NCI-H345 (cell line): ENCODE results near the gene COL8A1.
A peak's percentile ranks its signal among the peaks of the same experiment; 100 is the strongest.
"Not testable (repeated sequence)": the region's sequence is repeated elsewhere in the genome, so short reads cannot be mapped to it uniquely, and the experiment has no call there.

Source experiments
- DNase-seq: peaks from one replicate; lab custom pipeline; 2025; lab: John Stamatoyannopoulos, UW

COL8A1 gene

DNA sequence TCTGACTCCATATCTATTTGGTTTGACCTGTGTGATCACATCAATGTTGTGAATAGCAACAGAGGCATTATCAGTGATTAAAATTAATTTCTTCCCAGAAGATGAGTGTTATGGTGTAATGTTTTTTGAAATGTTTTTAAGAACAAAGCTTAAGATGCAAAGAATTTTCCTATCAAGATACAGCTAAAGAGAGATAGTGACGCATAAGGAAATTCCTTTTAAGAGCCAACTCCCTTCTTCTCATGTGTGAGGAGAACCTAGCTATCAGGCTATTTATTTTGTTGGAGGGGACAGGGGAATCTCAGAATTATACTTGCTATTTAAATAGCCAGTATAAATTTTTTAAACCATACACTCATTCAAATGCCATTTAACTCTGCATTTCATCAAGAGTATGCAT lies 71.3 kb downstream of the COL8A1 start:
- no peak for DNase-seq

DNA sequence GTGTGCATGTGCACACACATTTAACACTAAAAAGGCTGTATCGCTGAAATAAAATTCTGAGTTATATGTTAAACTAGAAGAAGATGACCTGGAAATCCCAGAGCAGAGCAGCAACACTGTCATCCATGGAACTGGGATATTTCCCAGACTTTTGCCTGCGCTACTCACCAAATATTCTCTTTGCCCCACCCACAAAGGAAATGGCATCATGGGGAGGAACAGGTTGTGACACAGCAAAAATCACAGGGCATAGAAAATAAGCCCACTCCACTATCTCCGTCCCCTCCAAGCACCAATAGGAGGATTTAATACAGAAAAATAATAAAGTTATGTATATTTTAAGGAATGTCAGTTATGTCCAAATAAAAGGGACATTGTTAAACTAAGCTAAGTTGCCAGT lies 71.7 kb downstream of the COL8A1 start:
- no peak for DNase-seq

DNA sequence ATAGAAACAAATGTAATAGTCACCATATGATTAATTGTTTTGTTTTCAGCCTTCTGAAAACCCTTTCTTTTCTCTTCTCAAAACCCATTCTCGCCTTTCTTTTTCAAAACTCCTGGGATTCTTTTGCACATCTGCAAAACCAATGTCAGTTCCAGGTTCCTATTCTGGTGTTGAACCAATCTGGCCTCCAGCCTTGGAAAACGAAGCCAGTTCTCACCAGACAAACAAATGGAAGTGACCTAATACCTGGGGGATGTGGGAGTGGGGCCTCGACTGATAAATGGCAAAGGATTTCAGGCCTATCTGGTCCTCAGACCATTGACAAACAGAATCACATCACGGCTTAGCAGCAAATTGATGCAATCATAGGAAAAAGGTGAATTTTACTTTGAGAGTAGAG lies 73.0 kb downstream of the COL8A1 start:
- DNase-seq, result no peak

DNA sequence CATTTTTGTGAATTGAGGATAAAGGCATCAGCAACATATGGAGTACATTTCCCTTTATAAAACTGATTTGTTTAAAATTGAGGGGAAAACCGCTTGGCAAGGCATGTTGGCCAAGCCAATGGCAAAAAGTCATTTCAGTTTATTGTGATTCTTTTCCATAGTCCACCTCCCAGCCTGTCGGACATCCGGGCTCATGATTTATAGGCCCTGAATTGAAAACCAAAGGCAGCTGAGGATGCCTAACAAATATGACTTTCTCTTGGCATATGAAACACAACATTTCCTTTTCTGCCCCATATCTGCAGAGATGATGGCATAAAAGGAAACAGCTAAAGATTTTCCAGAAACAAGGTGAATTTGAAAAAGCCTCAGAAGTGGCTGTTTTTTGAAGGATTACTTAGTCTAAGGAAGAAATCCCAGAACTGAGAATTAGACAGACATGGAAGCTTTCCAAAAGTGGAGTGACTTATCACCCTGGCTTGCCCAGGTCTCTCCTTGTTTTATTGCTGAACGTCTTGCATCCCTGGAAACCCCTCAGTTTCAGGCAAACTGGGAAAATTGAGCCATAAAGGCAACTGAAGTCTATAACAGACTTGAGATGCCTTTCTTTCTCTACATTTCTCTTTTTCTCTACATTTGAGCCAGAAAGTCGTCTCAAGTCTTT lies 74.0 kb downstream of the COL8A1 start:
- no peak for DNase-seq

DNA sequence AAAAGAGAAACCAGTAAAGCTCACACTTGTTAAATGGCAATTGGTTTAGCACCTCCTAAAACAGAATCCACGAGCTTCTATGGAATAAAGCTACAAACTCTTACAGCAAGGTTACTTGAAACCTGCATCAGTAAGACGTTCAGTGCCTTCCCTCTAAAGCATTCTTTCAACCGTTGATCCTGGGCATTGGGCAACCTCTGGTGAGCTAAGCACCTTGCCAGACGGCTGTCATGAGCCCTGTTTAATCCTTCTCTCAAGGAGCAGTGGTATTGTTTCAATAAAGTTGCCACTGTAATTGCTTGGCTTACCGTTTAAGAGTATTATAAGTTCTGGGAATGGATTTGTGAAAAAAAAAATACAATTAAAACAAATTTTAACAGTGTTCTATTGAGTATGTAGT lies 75.0 kb downstream of the COL8A1 start:
- no peak for DNase-seq

DNA sequence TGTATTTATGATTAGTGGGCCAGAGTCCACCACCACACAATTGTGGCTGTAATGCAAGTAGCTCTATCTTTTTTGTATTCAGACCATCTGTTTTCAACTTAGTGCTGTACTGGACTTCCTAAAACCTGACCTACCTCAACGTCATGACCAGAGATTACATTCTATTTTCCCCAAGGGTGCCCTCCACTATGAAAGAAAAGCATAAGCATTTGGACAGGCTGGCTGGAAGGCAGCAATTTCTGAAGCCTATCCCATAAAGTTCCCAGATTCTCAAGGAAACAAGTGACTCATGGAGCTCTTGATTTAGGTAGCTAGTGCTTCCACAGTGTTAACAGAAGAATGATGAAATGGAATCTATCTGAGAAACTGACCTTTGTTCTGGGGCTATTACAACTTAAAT lies 75.8 kb downstream of the COL8A1 start:
- DNase-seq, result no peak

DNA sequence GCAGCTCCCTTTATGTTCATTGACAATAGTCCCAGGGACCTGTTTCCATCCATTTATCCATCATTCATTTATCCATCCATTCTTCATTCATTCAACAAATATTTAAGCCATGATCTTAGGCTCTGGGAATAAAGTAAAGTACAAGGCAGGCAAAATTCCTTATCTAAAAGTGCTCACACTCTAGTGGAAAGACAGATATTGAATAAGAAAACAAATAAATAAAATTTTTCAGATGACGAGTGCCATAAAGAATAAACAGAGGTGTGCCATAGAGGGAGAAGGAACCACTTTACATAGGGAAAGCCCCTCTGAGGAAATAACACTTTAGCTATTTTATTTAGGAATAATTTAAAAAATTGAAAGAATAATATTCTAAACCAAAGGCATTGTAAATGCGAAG lies 76.2 kb downstream of the COL8A1 start:
- no peak for DNase-seq

DNA sequence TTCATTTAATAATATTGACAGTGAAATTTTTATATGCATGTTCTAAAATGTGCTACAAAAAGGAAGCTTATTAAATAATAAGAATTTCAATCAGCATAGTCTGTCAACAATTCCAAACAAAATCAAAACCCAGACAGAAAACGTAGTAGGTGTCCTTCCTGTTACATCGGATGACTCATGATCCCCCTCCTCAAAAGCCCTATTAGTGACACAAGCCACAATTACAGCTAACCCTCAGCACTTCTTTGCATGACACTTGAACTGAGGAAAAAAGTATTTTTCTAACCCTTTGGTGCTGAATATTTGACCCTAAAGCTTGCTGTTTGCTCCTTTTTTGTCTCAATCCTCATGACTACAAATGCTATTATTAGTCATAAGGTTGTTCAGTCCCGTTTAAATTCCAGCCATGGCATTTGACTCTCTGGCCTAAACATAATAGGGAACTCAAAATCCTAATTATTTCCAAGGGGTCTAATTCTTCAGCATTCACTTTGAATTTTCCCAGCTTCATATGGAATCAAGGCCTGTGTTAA lies 78.1 kb downstream of the COL8A1 start:
- no peak for DNase-seq

DNA sequence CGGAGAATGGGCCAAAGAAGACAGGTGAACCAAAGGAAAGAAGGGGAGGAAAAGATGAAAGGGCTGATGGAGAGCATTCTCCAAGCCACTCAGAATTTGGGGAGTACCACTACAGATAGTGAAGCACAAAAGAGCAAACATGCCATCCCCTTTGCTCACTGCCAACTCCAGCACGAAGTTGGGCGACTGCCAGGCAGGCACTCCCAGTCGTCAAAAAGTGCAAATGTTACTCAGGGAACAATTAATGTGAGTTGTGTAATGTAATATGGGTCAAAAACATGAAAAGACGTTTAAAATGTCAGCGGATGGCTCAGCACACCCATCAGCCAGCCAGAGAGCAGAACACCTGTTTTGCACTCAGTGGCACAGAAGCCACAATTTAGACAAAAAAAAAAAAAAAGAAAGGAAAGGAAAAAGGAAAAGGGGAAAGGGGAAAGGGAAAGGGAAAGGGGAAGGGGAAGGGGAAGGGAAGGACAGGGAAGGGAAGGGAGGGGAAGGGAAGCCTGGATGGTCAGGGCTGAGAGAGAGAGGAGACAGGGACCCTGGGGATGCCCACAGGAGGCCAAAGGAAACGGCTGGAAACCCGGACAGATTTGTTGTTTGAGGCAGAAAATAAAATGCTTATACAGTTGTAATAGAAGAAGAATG lies 82.7 kb downstream of the COL8A1 start:
- DNase-seq, result peak; percentile 16

DNA sequence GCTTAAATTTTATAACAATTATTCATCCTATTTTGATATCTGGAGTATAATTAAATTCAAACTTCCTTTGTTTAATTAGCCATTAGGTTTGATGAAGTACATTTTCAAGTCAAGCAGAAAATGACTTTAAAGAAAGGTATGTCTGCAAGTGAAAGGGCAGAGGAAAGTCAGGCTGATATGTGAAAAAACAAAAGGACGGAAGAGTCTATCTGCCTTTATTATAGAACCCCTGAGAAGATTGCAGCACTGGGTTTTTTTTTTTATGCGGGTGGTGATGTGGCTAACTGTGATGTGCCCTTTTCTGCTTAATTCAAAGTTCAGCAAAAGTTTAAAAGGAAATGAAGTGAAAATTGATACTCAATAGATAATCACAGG lies 83.2 kb downstream of the COL8A1 start:
- no peak for DNase-seq

DNA sequence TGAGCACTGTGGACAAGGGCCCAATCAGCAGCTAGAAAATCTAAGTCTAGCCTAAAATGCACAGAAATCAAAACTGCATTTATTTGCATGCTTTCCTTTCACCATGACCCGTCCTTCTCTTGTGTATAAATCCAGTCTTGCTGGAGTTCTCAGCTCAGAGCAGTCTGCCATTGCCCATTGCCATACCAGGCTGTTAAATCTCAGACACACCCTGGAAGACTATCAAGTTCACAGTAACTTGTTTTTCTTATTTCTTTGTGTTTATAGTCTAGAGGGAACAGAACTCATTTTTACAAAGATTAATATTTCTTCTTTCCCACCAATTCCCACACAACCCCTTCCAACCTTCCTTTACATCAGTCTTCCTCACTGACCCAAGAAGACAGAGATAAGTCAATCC lies 85.9 kb downstream of the COL8A1 start:
- no peak for DNase-seq

DNA sequence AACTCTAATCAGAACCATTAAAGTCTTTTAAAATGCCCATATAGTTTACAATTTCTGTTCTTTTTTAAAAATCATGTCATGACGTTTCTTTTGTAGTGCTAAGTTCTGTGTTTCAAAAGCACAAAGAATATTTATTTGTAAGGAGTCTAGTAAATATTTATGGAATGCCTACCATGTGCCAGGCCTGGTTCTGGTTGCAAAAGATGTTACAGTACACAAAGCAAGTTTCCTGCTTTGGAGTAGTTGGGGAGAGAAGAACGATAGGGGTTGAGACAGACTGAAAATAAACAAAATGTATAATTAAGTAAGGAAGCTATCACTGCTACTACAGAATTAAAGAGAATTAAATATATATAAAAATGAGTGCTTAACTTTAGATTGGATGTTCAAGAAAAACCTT lies 92.5 kb downstream of the COL8A1 start:
- DNase-seq, result no peak

DNA sequence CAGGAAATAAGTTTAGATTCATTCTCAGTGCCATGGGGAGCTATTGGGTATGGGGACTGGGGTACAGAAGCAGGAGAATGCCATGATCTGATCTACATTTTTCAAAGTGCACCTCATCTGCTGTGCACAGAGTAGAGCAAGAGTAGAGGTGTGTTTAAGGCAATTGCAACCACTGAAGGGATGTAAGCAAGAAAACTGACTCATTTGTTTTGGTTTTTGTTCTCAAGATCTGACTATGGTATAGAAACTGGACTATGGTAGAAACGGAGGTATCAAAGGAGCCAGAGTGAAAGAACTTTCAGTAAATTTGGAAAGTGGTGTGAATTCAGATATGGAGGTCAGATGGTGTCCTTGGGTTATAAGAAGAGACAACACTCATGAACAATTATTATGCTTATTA lies 93.1 kb downstream of the COL8A1 start:
- DNase-seq, result no peak

DNA sequence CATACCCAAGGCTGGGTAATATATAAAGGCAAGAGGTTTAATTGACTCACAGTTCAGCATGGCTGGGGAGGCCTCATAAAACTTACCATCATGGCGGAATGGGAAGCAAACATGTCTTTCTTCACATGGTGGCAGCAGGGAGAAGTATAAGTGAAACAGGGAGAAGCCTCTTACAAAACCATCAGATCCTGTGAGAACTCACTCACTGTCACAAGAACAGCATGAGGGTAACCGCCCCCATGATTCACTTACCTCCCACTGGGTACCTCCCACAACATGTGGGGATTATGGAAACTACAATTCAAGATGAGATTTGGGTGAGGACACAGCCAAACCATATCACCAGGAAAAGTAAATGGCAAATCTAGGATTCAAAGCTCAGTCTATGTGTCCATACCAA lies 102.0 kb downstream of the COL8A1 start:
- DNase-seq, result not testable (repeated sequence)

DNA sequence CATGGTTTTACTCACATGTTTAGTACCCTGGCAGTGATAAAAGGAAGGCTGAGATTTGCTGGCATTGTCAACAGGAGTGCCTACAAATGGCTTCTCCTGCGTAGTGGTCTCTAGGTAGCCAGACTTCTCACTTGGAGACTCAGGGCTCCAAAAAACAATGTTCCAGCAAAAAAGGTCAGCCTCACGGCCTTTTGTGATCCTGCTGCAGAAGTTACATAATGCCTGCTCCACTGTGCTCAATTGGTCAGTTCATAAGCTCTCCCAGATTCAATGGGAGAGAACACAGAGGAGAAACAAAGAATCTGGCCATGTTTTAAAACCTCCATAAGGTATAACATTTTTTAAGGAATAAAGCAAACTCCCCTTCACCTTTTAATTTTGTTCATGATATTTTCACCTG lies 103.2 kb downstream of the COL8A1 start:
- DNase-seq, result no peak

DNA sequence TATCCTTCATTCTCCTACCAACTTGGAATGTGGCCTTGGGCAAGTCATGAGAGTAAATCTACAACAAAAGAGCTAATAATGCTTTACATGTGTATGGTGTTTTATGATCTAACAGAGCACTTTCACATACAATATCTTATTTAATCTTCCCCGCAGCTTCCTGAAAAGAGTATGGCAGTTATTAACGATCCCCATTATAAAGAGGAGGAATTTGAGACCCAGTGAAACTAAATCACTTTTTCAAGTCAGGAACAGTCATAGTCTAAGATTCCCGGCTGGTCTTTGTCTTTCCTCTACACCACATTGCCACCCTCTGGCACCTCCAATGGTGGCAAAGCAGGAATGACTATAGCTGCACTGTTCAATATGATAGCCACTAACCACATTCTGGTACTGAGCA lies 109.5 kb downstream of the COL8A1 start:
- no peak for DNase-seq

DNA sequence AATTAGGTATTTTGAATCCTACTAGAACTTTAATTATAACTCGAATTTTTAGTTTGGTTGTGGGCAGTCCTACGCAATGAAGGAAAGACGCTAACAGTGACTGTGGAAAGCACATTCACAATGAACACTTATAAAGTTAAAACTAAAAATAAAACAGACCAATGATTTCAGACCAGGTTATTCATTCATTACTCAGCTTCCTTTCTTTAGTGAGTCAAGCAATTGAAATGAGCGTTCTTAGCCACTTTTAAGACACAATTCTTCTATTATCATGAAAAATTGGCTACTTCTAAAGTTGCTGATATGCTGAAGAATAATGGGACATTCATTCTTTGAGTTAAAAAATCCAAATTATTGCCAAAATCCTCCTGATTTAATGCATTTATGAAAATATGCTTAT lies 113.3 kb downstream of the COL8A1 start:
- DNase-seq, result no peak

DNA sequence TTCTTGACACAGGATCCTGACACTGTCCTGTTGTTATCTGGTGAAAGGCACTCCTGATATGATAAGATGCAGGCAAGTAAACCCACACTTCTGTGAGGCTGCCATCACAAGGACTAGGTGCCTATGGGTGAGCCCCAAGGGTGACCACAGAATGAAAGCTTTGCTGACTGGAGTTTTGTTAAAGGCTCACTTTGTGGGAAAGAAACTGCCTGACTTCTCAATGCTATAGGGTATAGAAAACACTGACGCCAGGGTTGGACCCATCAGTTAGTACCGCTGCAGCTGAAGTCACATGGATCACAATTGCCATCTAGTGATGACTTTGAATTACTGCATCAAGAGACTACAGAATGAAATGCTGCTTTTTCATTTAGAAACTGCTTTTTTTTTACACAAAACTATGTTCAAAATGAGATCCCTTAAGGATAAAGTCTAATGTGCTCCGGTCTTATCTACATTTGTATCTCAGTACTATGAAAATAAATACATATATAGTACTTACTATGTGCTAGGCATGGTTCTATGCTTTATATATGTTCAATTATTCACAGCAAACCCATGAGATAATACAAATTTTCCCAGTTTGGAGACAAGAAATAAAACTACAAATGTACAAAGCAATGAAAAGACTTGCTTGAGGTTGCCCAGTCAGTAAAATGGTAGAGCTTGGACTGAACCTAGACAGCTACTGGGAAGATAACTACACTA lies 115.0 kb downstream of the COL8A1 start:
- peak; percentile 32 for DNase-seq

DNA sequence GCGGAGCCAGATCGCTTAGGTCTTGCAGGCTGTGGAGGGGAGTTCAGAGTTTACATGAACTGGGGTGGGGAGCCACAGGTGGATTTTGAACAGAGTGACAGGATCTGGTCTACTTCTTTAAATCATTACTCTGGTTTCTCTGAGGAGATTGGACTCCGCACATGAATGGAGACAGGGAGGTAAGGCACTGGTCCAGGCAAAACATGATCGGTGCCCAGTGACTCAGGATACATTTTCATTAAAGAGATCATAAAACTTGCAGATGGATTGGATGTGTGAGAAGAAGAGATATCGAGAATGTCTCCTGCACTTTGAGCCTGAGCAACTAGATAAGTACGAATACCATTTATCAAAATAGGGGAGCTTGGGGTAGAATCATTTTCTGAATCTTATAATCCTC lies 117.4 kb downstream of the COL8A1 start:
- DNase-seq, result no peak

DNA sequence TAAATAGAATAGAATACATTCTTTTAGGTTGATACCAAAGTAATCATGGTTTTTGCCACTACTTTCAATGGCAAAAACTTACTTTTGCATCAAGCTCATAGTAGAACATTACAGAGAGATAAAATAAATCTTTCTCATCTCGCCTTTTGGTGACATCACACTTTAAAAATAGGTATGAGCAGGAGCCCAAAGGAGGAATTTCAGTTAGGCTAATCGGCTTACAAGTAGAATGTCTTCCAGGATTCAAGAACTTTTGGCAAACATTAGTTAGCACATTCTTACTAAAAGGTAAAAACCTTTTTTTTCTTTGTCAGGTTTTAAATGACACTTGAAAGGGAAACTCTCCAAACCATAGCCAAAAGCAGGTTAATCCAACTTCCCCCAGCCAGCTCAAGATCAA lies 119.6 kb downstream of the COL8A1 start:
- no peak for DNase-seq

DNA sequence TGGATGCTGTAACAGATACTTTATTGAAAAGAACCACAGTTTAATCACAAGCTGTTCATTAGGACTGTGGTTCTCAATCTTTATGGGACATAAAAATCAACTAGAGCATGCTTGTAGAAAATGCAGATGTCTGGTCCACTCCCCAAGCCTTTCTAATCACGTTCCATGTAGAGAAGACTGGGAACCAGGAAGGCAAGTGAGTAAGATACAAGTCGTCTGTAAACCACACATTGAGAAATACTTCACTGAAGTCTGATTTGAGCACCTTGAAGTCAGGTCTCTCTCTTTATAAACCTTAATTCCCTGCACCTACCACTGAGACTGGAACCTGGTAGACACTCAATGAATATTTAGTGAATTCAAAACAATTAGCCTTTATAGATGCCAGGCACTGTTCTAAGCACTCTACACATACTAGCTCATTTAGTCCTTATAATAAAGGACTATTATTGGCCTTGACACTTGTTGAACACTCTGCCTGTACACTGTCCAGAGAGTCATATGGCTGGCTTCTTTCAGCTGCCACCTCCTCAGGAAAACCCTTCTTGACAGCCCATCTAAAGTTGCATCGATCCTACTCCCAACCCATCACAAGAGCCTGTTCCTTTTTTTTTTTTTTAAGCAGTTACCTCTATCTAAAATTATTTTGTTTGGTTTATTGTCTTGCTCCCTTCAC lies 120.2 kb downstream of the COL8A1 start:
- no peak for DNase-seq

DNA sequence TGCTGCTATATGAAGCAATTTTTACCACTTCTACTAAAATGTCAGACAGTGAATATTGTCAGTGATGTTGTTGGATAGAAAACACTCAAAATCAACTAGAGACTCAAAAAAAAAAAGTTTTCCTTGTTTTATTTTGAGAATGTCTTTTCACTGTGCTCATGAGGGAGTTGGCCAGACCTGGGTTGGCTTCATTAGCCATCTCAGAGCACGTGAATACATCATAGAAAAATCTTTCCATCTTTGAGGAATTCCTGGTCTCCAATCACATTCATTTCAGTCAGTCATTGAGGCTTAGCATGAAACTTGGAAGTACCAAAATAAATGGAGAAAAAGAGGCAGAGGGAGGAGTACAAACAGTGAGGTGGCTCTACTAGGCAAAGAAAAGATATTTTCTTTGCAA lies 121.6 kb downstream of the COL8A1 start:
- no peak for DNase-seq

DNA sequence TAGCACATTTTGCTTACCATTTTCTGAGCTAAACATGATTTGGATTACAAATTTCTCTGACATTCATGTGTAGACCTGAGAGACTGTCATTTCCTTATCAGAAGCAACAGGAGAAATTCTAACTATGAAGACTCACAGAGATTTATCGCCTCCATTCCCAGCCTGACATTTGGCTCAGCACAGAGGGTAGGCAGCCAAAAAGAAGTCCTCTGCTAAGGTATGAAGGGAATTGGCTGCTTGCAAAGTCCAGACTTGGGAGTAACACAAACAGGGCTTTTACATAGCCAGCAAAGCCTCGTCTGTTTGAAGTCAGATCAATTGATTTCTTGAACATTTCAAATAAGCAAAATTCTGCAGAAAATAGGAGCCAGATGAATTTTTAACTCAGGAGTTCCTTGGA lies 122.2 kb downstream of the COL8A1 start:
- no peak for DNase-seq
